Right cardiac atrium (tissue), 5 donors: ENCODE measurements around the gene AKAP13. TPM values are rescaled to one million over a fixed set of nuclear protein-coding genes. Genes with fewer than 3 reads are reported as not detected.

ENCODE experiments used
- ATAC-seq, 2 donors: fragments of 200-7000 bp; cut with Tn5 transposase; one replicate each; pipeline versions ENCODE4 v1.8.0 to v1.9.1; 2020; ENCODE audit warnings: moderate library complexity in 2 of 2, mild to moderate bottlenecking in 1 of 2
- DNase-seq, 3 donors: peaks; one replicate each; pipeline ENCODE4 v3.0.0-alpha.2; 2020
- H3K27ac ChIP-seq: one replicate; pipeline ENCODE4 v1.5.1; 2013; ENCODE audit warnings: mild to moderate bottlenecking, low read length, control low read depth, moderate library complexity
- H3K27me3 ChIP-seq: one replicate; pipeline ENCODE4 v1.6.1; 2013; ENCODE audit not compliant: control insufficient read depth, insufficient read depth
- H3K4me1 ChIP-seq: one replicate; pipeline ENCODE4 v1.6.1; 2013; ENCODE audit warnings: low read length; ENCODE audit not compliant: control insufficient read depth, insufficient read depth
- H3K4me3 ChIP-seq: one replicate; pipeline ENCODE4 v1.5.1; 2013; ENCODE audit warnings: low read length, control low read depth
- H3K9me3 ChIP-seq: one replicate; pipeline ENCODE4 v1.6.1; 2013; ENCODE audit warnings: low read length; ENCODE audit not compliant: control insufficient read depth
- WGBS: extraction: QIAGEN DNeasy Blood & Tissue Kit; methylation state at CpG from one replicate; pipeline ENCODE4 v1.1.7; 2013; 5-methylcytosine and 5-hydroxymethylcytosine counted together
- intact Hi-C, 4 donors: fragments of 100-400 bp; cut with DNase I; formaldehyde crosslinking; loops; one replicate each; pipeline versions ENCODE4 v1.11.0 to v1.14.0; 2022 to 2023
- polyA plus RNA-seq: library from polyadenylated mRNA; stranded (reverse); fragments of 200-250 nt; gene quantifications from one replicate; pipeline ENCODE4 v1.2.3, GENCODE V29; 2013
- total RNA-seq, 4 donors: library from RNA; stranded (reverse); fragmentation: NEBNext Ultra II Directional; extraction: Animal tissue kit (Norgen Biotek cat#: 25700); gene quantifications; one replicate each; pipeline ENCODE4 v1.2.1, GENCODE V29; 2021
- donor health status: healthy with polysubstance abuse.
- donor health status: DM: no; HTN: yes; CAD: no.
- donor health status: DM: no; HTN: no; CAD: no.
- donor health status: DM: no; HTN: yes; CAD: no; lungs with severe emphysema.
- donor health status: DM: yes; HTN: yes; CAD: no.

AKAP13 gene
- total and polyA plus RNA-seq, 5 donors: 104 to 348 (median 250) TPM

- no peaks in the 10 kb centered on the region for H3K9me3 ChIP-seq
- DNase-seq: peak; percentile 61 to 87 (median 80)
- H3K4me1 ChIP-seq: peaks cover 18% of the 10 kb centered on the region
- intact Hi-C loops: loop anchor here in 1 of 4 donors (10.0 kb wide), 1 partner anchor 75 kb away; no protein-coding TSS in a partner anchor
- 61% methylated on average over 13 of the region's 13 CpGs for WGBS
- no peak overlapping the region for H3K4me3 ChIP-seq
- H3K27ac ChIP-seq: no peak overlapping the region
- H3K27me3 ChIP-seq: no peaks in the 10 kb centered on the region
- ATAC-seq: peak; percentile 6 to 9
Measured at GRCh38 chr15:85759376-85759775, 379.0 kb downstream of the AKAP13 start.

- DNase-seq (no peak), ATAC-seq (no peak)
- H3K27ac ChIP-seq: no peak overlapping the region
- peaks cover 22% of the 10 kb centered on the region for H3K4me1 ChIP-seq
- H3K27me3 ChIP-seq: no peaks in the 10 kb centered on the region
- H3K9me3 ChIP-seq: no peaks in the 10 kb centered on the region
- 91% methylated on average over 6 of the region's 6 CpGs for WGBS
- intact Hi-C loops: no loop called here
- H3K4me3 ChIP-seq: no peak overlapping the region
Measured at GRCh38 chr15:85760049-85760448, 379.6 kb downstream of the AKAP13 start.

GRCh38 chr15:85760531-85761371, 380.3 kb downstream of the AKAP13 start:
- peaks cover 19% of the 10 kb centered on the region for H3K4me1 ChIP-seq
- intact Hi-C loops: no loop called here
- no peak overlapping the region for H3K27ac ChIP-seq
- 94% methylated on average over 28 of the region's 28 CpGs for WGBS
- no peaks in the 10 kb centered on the region for H3K9me3 ChIP-seq
- DNase-seq (no peak), ATAC-seq (no peak)
- no peak overlapping the region for H3K4me3 ChIP-seq
- H3K27me3 ChIP-seq: no peaks in the 10 kb centered on the region

GRCh38 chr15:85761635-85762034, 381.2 kb downstream of the AKAP13 start:
- WGBS: 79% methylated on average over 9 of the region's 9 CpGs

GRCh38 chr15:85762039-85762755, 381.8 kb downstream of the AKAP13 start:
- intact Hi-C loops: no loop called here
- Histone ChIP-seq H3K9me3 (no peaks in the 10 kb centered on the region), H3K27me3 (no peaks in the 10 kb centered on the region), H3K4me3 (no peak overlapping the region), H3K27ac (no peak overlapping the region), H3K4me1 (peaks cover 19% of the 10 kb centered on the region)
- DNase-seq: no peak
- WGBS: 66% methylated on average over 15 of the region's 15 CpGs
- ATAC-seq: no peak

More at GRCh38 chr15:85761635-85762034, 381.2 kb downstream of the AKAP13 start:
- ATAC-seq (no peak), DNase-seq (no peak)
- Histone ChIP-seq H3K27me3 (no peaks in the 10 kb centered on the region), H3K9me3 (no peaks in the 10 kb centered on the region), H3K4me3 (no peak overlapping the region), H3K4me1 (peaks cover 19% of the 10 kb centered on the region), H3K27ac (no peak overlapping the region)
- intact Hi-C loops: no loop called here

GRCh38 chr15:85762756-85763127, 382.3 kb downstream of the AKAP13 start:
- H3K4me3 ChIP-seq: no peak overlapping the region
- H3K4me1 ChIP-seq: peaks cover 19% of the 10 kb centered on the region
- H3K9me3 ChIP-seq: no peaks in the 10 kb centered on the region
- DNase-seq (peak; percentile 79 to 92 (median 90)), ATAC-seq (peak; percentile 50 to 77)
- H3K27me3 ChIP-seq: no peaks in the 10 kb centered on the region
- intact Hi-C loops: no loop called here
- peak overlapping the region; percentile 36 for H3K27ac ChIP-seq
- 48% methylated on average over 8 of the region's 8 CpGs for WGBS

- peaks cover 19% of the 10 kb centered on the region for H3K4me1 ChIP-seq
- no peaks in the 10 kb centered on the region for H3K9me3 ChIP-seq
- H3K4me3 ChIP-seq: no peak overlapping the region
- ATAC-seq (peak; percentile 67 to 69), DNase-seq (peak; percentile 65 to 86 (median 82))
- WGBS: 56% methylated on average over 16 of the region's 16 CpGs
- intact Hi-C loops: no loop called here
- H3K27ac ChIP-seq: peak overlapping the region; percentile 36
- no peaks in the 10 kb centered on the region for H3K27me3 ChIP-seq
Measured at GRCh38 chr15:85763157-85763556, 382.8 kb downstream of the AKAP13 start.

- H3K4me3 ChIP-seq: no peak overlapping the region
- peak overlapping the region; percentile 4 for H3K27ac ChIP-seq
- WGBS: 62% methylated on average over 28 of the region's 28 CpGs
- peaks cover 19% of the 10 kb centered on the region for H3K4me1 ChIP-seq
- ATAC-seq (peak; percentile 2 to 25), DNase-seq (peak in 2 of 3 donors; percentile 64 to 71)
- intact Hi-C loops: no loop called here
- no peaks in the 10 kb centered on the region for H3K9me3 ChIP-seq
- no peaks in the 10 kb centered on the region for H3K27me3 ChIP-seq
Measured at GRCh38 chr15:85763673-85764633, 383.6 kb downstream of the AKAP13 start.

- H3K4me1 ChIP-seq: peaks cover 19% of the 10 kb centered on the region
- H3K27me3 ChIP-seq: no peaks in the 10 kb centered on the region
- peak in 1 of 3 donors; percentile 49 for DNase-seq
- peak in 1 of 2 donors; percentile 17 for ATAC-seq
- WGBS: 45% methylated on average over 3 of the region's 3 CpGs
- H3K9me3 ChIP-seq: no peaks in the 10 kb centered on the region
- intact Hi-C loops: no loop called here
- no peak overlapping the region for H3K4me3 ChIP-seq
- no peak overlapping the region for H3K27ac ChIP-seq
Measured at GRCh38 chr15:85764649-85765277, 384.4 kb downstream of the AKAP13 start.
